ENCODE data around the gene OBSCN.

DNA sequence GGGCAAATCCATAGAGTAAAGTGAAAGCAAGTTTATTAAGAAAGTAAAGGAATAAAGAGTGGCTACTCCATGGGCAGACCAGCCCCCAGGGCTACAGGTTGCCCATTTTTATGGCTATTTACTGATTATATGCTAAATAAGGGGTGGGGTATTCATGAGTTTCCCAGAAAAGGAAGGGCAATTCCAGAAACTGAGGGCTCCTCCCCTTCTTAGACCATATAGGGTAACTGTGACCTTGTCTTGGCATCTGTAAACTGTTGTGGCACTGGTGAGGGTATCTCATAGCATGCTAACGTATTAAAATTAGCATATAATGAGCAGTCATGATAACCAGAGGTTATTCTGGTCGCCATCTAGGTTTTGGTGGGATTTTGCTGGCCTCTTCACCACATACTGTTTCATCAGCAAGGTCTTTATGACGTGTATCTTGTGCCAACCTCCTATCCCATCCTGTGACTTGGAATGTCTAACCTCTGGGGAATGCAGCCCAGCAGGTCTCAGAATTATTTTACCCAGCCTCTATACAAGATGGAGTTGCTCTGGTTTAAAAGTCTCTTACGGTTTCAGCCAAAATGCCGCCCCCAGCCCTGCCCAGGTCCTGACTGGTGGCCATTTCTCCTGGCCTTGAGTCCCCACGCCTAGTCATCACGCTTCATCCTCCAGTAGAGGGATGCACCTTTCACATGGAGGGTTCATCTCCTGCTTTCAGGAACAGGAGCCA is 209.8 kb downstream of the OBSCN start:
- TF ChIP-seq, protein P1, sequence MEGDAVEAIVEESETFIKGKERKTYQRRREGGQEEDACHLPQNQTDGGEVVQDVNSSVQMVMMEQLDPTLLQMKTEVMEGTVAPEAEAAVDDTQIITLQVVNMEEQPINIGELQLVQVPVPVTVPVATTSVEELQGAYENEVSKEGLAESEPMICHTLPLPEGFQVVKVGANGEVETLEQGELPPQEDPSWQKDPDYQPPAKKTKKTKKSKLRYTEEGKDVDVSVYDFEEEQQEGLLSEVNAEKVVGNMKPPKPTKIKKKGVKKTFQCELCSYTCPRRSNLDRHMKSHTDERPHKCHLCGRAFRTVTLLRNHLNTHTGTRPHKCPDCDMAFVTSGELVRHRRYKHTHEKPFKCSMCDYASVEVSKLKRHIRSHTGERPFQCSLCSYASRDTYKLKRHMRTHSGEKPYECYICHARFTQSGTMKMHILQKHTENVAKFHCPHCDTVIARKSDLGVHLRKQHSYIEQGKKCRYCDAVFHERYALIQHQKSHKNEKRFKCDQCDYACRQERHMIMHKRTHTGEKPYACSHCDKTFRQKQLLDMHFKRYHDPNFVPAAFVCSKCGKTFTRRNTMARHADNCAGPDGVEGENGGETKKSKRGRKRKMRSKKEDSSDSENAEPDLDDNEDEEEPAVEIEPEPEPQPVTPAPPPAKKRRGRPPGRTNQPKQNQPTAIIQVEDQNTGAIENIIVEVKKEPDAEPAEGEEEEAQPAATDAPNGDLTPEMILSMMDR (conservative IDR thresholded peaks at IDR 0.05; ENCODE audit: low read length) = no peak
- TF ChIP-seq EZH2phosphoT487 (IDR thresholded peaks at IDR 0.05; ENCODE audit: borderline replicate concordance) = no peak
